ENCODE measurements around the gene ANKS1B. TPM values are rescaled to one million over a fixed set of nuclear protein-coding genes. Genes with fewer than 3 reads are reported as not detected.
"Not testable (repeated sequence)": the region's sequence is repeated elsewhere in the genome, so short reads cannot be mapped to it uniquely, and the experiment has no call there.

Gene ANKS1B
- total RNA-seq, 2 donors from 2014 or later, result 1.8 to 2.0 TPM

- H3K9me3 Mint-ChIP-seq, result no peaks in the 10 kb centered on the region
- no peak for ATAC-seq (replicated peaks)
Measured at GRCh38 chr12:98974767-98975381, 1009.9 kb downstream of the ANKS1B start.

DNA sequence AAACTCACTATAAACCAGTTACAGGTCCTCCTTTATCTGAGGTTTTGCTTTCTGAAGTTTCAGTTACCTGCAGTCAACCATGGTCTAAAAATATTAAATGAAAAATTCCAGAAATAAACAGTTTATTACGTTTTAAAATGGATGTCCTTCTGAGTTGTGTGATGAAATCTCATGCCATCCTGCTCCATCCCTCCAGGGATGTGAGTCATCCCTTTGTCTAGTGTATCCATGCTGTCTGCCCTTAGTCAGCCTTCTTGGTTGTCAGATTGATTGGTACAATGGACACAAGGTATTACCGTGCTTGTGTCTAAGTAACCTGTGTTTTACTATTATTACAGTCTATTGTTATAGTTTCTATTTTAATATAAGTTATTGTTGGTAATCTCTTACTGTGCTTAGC is 1011.3 kb downstream of the ANKS1B start:
- Mint-ChIP-seq H3K4me1 (no peaks in the 10 kb centered on the region), H3K27ac (no peak overlapping the region), H3K36me3 (ENCODE audit: low read depth) (no peaks in the 10 kb centered on the region), H3K4me3 (no peak overlapping the region), H3K27me3 (no peaks in the 10 kb centered on the region), H3K9me3 (no peaks in the 10 kb centered on the region)
- no peak for ATAC-seq (replicated peaks)

More at GRCh38 chr12:98974767-98975381, 1009.9 kb downstream of the ANKS1B start:
- H3K27ac Mint-ChIP-seq, result no peak overlapping the region
- no peaks in the 10 kb centered on the region for H3K27me3 Mint-ChIP-seq
- no peaks in the 10 kb centered on the region for H3K36me3 Mint-ChIP-seq (ENCODE audit: low read depth)
- H3K4me1 Mint-ChIP-seq, result no peaks in the 10 kb centered on the region
- no peak overlapping the region for H3K4me3 Mint-ChIP-seq

GRCh38 chr12:98970950-98971349 is 1013.8 kb downstream of the ANKS1B start:
- Mint-ChIP-seq H3K36me3 (ENCODE audit: low read depth) (no peaks in the 10 kb centered on the region), H3K4me1 (no peaks in the 10 kb centered on the region), H3K4me3 (no peak overlapping the region), H3K9me3 (no peaks in the 10 kb centered on the region), H3K27ac (no peak overlapping the region), H3K27me3 (no peaks in the 10 kb centered on the region)
- no peak for ATAC-seq (replicated peaks)

GRCh38 chr12:98970210-98970609 is 1014.5 kb downstream of the ANKS1B start:
- no peak overlapping the region for H3K4me3 Mint-ChIP-seq
- no peaks in the 10 kb centered on the region for H3K4me1 Mint-ChIP-seq
- H3K27me3 Mint-ChIP-seq, result no peaks in the 10 kb centered on the region
- no peaks in the 10 kb centered on the region for H3K36me3 Mint-ChIP-seq (ENCODE audit: low read depth)
- ATAC-seq (replicated peaks), result no peak
- H3K27ac Mint-ChIP-seq, result no peak overlapping the region
- H3K9me3 Mint-ChIP-seq, result no peaks in the 10 kb centered on the region

DNA sequence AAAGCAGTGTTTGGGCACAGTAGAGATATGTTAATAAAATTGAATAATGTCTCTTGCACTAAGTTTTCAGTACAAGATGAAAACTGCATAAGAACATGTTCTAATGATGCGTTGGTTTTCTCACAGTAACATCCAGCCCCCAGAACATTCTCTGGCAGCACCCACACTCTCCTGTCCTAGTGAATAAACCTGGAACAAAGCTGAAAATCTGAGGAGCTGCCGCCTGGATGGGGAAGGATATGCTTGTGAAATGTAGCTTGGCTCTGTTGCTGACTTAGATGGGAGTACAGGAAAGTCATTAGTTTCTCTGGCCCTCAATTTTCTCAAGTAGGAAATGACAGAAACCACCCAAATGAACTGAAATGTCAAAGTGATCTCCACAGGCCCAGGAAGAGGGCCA is 1015.8 kb downstream of the ANKS1B start:
- Mint-ChIP-seq H3K9me3 (no peaks in the 10 kb centered on the region), H3K36me3 (ENCODE audit: low read depth) (no peaks in the 10 kb centered on the region), H3K4me1 (no peaks in the 10 kb centered on the region), H3K27me3 (no peaks in the 10 kb centered on the region), H3K4me3 (no peak overlapping the region), H3K27ac (no peak overlapping the region)
- no peak for ATAC-seq (replicated peaks)

DNA sequence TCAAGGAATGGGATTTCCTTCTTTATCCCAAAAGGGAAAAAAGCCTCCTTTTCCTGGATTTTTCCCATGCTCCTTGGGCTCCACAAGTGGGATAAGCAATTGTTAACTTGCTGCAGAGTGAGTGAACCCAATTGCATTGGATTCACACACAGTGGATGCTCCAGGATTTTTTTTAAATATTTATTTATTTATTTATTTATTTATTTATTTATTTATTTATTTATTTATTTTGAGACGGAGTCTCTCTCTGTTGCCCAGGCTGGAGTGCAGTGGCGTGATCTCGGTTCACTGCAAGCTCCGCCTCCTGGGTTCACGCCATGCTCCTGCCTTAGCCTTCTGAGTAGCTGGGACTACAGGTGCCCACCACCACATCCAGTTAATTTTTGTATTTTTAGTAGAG is 1027.6 kb downstream of the ANKS1B start:
- H3K9me3 Mint-ChIP-seq, result peaks cover 15% of the 10 kb centered on the region
- not testable (repeated sequence) for H3K4me3 Mint-ChIP-seq; H3K4me1 Mint-ChIP-seq; H3K36me3 Mint-ChIP-seq (ENCODE audit: low read depth); H3K27ac Mint-ChIP-seq; ATAC-seq (replicated peaks)
- peaks cover 38% of the 10 kb centered on the region for H3K27me3 Mint-ChIP-seq

GRCh38 chr12:98955284-98955683 is 1029.5 kb downstream of the ANKS1B start:
- H3K27me3 Mint-ChIP-seq, result peaks cover 26% of the 10 kb centered on the region
- H3K27ac Mint-ChIP-seq, result no peak overlapping the region
- no peaks in the 10 kb centered on the region for H3K4me1 Mint-ChIP-seq
- H3K4me3 Mint-ChIP-seq, result no peak overlapping the region
- no peaks in the 10 kb centered on the region for H3K36me3 Mint-ChIP-seq (ENCODE audit: low read depth)
- H3K9me3 Mint-ChIP-seq, result peaks cover 8% of the 10 kb centered on the region
- no peak for ATAC-seq (replicated peaks)

GRCh38 chr12:98954506-98954905 is 1030.2 kb downstream of the ANKS1B start:
- H3K27me3 Mint-ChIP-seq, result peaks cover 22% of the 10 kb centered on the region
- H3K4me1 Mint-ChIP-seq, result no peaks in the 10 kb centered on the region
- H3K9me3 Mint-ChIP-seq, result peaks cover 3% of the 10 kb centered on the region
- no peak for ATAC-seq (replicated peaks)
- no peaks in the 10 kb centered on the region for H3K36me3 Mint-ChIP-seq (ENCODE audit: low read depth)
- no peak overlapping the region for H3K27ac Mint-ChIP-seq
- H3K4me3 Mint-ChIP-seq, result no peak overlapping the region

DNA sequence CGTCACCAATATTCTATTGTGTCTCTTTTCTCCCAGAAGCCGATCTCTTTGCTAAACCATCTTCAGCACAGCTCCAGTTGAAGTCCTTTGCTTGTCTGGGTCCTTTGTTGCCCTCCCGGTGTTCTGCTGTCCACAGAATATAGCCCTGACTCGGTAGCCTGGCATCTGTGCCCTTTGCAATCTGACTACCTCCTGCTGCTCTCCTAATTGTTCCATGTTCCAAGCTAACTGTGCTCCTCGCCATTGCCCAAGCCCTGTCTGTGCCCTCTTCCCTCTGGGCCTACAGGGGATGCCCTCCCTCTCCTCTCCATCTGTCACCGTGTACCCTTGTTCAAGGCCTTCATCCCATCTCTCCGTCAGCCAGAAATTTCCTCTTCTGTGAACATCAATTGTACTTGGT is 1033.3 kb downstream of the ANKS1B start:
- Mint-ChIP-seq H3K27me3 (peaks cover 13% of the 10 kb centered on the region), H3K9me3 (peaks cover 3% of the 10 kb centered on the region)

DNA sequence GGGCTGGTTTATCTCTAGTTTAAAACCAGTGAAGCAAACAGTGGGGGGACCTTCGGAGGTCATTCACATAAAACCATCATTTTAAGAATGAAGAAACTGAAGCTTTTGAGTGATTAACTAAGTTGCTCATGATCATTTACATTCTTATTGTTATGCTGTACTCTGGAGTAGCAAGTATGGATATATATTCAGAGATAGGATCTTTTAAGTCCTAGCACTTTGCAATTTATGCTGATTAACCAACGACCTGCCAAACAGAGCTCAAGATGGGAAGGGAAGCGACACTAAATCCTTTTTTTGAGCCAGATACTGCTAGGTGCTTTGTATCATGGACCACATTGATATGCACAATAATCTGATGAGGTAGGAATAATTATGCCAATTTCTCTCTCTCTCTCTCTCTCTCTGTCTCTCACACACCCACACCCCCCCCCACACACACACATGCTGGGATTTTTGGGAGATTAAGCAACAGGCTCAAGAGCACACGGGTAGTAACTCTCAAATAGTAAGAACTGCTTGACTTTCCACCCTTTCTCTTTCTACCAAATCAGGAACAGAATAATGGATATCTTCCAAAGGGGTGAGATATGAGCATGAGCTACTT is 1036.3 kb downstream of the ANKS1B start:
- no peak overlapping the region for H3K4me3 Mint-ChIP-seq
- no peaks in the 10 kb centered on the region for H3K4me1 Mint-ChIP-seq
- H3K9me3 Mint-ChIP-seq, result peaks cover under 1% of the 10 kb centered on the region
- H3K27ac Mint-ChIP-seq, result no peak overlapping the region
- no peaks in the 10 kb centered on the region for H3K36me3 Mint-ChIP-seq (ENCODE audit: low read depth)
- H3K27me3 Mint-ChIP-seq, result peaks cover 5% of the 10 kb centered on the region
- ATAC-seq (replicated peaks), result no peak

More for the DNA sequence above, 1033.3 kb downstream of the ANKS1B start:
- no peak overlapping the region for H3K4me3 Mint-ChIP-seq
- no peaks in the 10 kb centered on the region for H3K4me1 Mint-ChIP-seq
- no peak overlapping the region for H3K27ac Mint-ChIP-seq
- H3K36me3 Mint-ChIP-seq (ENCODE audit: low read depth), result no peaks in the 10 kb centered on the region
- ATAC-seq (replicated peaks), result no peak

GRCh38 chr12:98945864-98946263 is 1038.9 kb downstream of the ANKS1B start:
- Mint-ChIP-seq H3K9me3 (no peaks in the 10 kb centered on the region), H3K27ac (no peak overlapping the region), H3K27me3 (peaks cover 12% of the 10 kb centered on the region), H3K4me3 (no peak overlapping the region), H3K4me1 (no peaks in the 10 kb centered on the region), H3K36me3 (ENCODE audit: low read depth) (no peaks in the 10 kb centered on the region)
- ATAC-seq (replicated peaks), result no peak

- no peak overlapping the region for H3K4me3 Mint-ChIP-seq
- no peak overlapping the region for H3K27ac Mint-ChIP-seq
- no peak for ATAC-seq (replicated peaks)
- no peaks in the 10 kb centered on the region for H3K36me3 Mint-ChIP-seq (ENCODE audit: low read depth)
- H3K9me3 Mint-ChIP-seq, result no peaks in the 10 kb centered on the region
- no peaks in the 10 kb centered on the region for H3K4me1 Mint-ChIP-seq
- peaks cover 29% of the 10 kb centered on the region for H3K27me3 Mint-ChIP-seq
Measured at GRCh38 chr12:98939926-98940325, 1044.8 kb downstream of the ANKS1B start.

GRCh38 chr12:98939350-98939749 is 1045.4 kb downstream of the ANKS1B start:
- Mint-ChIP-seq H3K36me3 (ENCODE audit: low read depth) (no peaks in the 10 kb centered on the region), H3K4me1 (no peaks in the 10 kb centered on the region), H3K27me3 (peaks cover 24% of the 10 kb centered on the region), H3K27ac (no peak overlapping the region), H3K4me3 (no peak overlapping the region), H3K9me3 (no peaks in the 10 kb centered on the region)
- ATAC-seq (replicated peaks), result no peak

DNA sequence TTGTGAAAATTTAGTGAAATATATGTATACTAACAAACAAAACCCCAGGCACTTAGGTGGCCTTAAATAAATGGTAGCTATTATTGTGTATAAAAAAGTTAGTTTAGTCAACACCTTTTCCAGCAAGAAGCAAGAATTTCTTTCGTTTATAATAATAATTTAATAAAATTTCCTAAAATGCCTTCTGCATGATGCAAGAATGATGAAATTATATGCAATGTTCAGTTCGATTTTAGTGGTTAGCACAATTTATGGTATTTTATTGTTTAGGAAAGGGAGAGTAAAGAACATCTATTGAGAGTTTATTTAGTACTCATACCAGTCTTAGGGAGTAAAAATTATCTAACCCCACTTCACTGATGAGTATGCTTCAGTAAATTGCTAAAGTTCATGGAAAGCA is 1048.9 kb downstream of the ANKS1B start:
- no peak for ATAC-seq (replicated peaks)
- Mint-ChIP-seq H3K27ac (no peak overlapping the region), H3K4me3 (no peak overlapping the region), H3K4me1 (no peaks in the 10 kb centered on the region), H3K27me3 (peaks cover 17% of the 10 kb centered on the region), H3K36me3 (ENCODE audit: low read depth) (no peaks in the 10 kb centered on the region), H3K9me3 (no peaks in the 10 kb centered on the region)

- no peak for ATAC-seq (replicated peaks)
- H3K4me3 Mint-ChIP-seq, result no peak overlapping the region
- peaks cover 35% of the 10 kb centered on the region for H3K27me3 Mint-ChIP-seq
- no peaks in the 10 kb centered on the region for H3K9me3 Mint-ChIP-seq
- H3K4me1 Mint-ChIP-seq, result no peaks in the 10 kb centered on the region
- no peaks in the 10 kb centered on the region for H3K36me3 Mint-ChIP-seq (ENCODE audit: low read depth)
- no peak overlapping the region for H3K27ac Mint-ChIP-seq
Measured at GRCh38 chr12:98922871-98923270, 1061.9 kb downstream of the ANKS1B start.
